Measurements from ENCODE around the gene CYSRT1. TPM values are rescaled to one million over a fixed set of nuclear protein-coding genes. Genes with fewer than 3 reads are reported as not detected.

The CYSRT1 gene
- total RNA-seq, 1 donor from 2014 or later: 0.59 TPM

DNA sequence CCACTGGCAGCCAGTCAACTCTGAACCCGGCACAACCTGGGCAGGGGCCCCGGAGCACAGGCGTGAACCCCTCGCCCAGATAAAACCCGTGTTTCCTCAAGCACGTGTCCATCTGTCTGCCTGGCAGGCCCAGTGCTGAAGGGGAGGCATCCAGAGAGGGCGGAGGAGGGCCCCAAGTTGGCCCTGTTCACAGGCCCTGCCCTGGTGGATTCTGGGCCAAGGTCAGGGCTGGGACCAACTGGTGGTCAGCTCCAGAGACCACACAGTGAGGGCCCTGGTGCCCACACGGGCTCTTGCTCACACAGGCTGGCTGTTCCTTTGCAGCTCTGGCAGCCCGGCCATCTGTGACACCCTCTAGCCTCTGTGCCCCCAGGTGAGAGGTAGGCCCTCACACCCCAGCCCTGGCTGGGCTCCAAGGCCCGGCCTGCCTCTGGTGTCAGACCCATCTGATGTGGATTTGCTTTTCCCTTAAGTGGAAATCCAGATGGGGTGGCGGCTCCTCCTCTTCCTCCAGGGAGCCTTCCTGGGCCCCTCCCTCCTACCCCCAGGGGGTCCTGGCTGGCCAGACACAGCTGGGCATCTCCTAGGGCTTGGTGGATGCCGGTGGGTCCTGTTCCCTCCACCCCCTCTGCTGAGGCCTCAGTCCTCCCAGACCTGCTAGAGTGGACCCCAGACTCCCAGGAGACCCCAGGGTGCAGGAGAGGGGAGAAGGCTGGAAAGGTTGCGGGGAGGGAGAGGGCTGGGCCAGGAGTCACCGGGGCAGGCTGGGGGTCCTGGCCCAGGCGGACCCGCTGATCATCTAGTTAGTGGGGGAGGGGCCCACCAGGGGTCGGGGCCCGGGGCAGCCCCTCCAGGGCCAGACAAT is 25.6 kb downstream of the CYSRT1 start:
- no peak for DNase-seq

DNA sequence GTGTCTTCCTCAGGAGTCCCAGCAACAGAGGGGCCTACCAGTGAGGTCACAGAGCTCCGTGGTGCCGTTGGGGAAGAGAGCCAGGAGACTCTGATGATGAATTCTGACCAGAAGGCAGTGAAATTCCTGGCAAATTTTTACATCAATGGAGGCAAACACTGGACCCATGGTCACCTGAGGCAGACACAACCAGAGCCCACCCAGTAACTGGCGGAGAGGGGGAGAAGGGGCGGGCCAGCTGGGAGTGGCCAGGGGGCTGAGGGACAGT is 26.2 kb downstream of the CYSRT1 start, which contains the start of gene STPG3:
Gene STPG3, plus strand, starts transcription at position 93 of the 268 bp plus-strand sequence. Its CDS starts 1 bp downstream, at position 94.
- Histone ChIP-seq H3K4me3 (no peak within 1 kb of the TSS), H3K36me3 (no peaks in the 10 kb centered on the region), H3K27me3 (ENCODE audit: low read depth) (no peaks in the 10 kb centered on the region), H3K27ac (no peak within 1 kb of the TSS), H3K4me1 (peaks cover 18% of the 10 kb centered on the region), H3K9me3 (no peaks in the 10 kb centered on the region)
- intact Hi-C loops (cut with DNase I): no loop called here
- DNase-seq (no peak), ATAC-seq (no peak)
- TF ChIP-seq, protein P1, sequence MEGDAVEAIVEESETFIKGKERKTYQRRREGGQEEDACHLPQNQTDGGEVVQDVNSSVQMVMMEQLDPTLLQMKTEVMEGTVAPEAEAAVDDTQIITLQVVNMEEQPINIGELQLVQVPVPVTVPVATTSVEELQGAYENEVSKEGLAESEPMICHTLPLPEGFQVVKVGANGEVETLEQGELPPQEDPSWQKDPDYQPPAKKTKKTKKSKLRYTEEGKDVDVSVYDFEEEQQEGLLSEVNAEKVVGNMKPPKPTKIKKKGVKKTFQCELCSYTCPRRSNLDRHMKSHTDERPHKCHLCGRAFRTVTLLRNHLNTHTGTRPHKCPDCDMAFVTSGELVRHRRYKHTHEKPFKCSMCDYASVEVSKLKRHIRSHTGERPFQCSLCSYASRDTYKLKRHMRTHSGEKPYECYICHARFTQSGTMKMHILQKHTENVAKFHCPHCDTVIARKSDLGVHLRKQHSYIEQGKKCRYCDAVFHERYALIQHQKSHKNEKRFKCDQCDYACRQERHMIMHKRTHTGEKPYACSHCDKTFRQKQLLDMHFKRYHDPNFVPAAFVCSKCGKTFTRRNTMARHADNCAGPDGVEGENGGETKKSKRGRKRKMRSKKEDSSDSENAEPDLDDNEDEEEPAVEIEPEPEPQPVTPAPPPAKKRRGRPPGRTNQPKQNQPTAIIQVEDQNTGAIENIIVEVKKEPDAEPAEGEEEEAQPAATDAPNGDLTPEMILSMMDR (IDR thresholded peaks at IDR 0.05): no peak

More for the DNA sequence above, 25.6 kb downstream of the CYSRT1 start:
- Histone ChIP-seq H3K27ac (no peak overlapping the region), H3K4me3 (no peak overlapping the region), H3K36me3 (no peaks in the 10 kb centered on the region), H3K9me3 (no peaks in the 10 kb centered on the region), H3K4me1 (peaks cover 14% of the 10 kb centered on the region), H3K27me3 (ENCODE audit: low read depth) (no peaks in the 10 kb centered on the region)
- no peak for ATAC-seq
- TF ChIP-seq, protein P1 (IDR thresholded peaks at IDR 0.05): no peak
- intact Hi-C loops (cut with DNase I): no loop called here

DNA sequence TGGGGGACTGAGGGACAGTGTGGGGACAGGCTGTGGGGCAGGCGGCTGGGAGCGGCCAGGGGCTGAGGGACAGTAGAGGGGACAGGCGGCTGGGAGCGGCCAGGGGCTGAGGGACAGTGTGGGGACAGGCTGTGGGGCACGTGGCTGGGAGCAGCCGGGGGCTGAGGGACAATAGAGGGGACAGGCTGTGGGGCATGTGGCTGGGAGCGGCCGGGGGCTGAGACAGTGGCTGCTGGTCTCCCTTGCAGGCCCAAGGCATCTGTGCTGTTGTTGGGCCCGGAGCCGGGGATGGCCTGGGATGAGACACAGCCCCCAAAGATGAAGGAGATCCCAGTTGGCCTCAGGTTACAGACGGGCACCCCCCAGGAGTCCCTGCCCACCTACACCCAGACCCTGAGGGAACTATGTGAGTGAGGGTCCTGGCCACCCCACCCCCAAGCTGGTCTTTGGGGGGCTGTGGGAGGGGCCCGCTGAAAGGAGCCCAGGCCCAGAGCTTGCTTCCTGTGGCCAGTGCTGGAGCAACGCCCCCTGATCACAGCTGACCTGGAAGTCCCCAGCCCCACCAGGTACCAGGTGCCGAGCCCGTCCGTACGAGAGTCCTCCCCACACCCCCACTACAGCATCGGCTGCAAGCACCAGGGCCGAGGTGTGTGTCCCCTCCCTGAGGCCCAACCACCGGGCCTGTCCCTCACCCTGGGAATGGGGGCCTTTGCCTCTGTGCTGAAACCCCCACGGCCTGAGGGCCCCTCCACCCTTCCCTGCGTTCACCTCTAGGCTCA is 26.7 kb downstream of the CYSRT1 start:
- H3K9me3 ChIP-seq: no peaks in the 10 kb centered on the region
- no peaks in the 10 kb centered on the region for H3K27me3 ChIP-seq (ENCODE audit: low read depth)
- ATAC-seq (no peak), DNase-seq (no peak)
- TF ChIP-seq, protein P1 (IDR thresholded peaks at IDR 0.05): no peak
- no peak overlapping the region for H3K27ac ChIP-seq
- H3K36me3 ChIP-seq: peaks cover 5% of the 10 kb centered on the region
- H3K4me1 ChIP-seq: peaks cover 24% of the 10 kb centered on the region
- intact Hi-C loops (cut with DNase I): no loop called here
- H3K4me3 ChIP-seq: no peak overlapping the region

DNA sequence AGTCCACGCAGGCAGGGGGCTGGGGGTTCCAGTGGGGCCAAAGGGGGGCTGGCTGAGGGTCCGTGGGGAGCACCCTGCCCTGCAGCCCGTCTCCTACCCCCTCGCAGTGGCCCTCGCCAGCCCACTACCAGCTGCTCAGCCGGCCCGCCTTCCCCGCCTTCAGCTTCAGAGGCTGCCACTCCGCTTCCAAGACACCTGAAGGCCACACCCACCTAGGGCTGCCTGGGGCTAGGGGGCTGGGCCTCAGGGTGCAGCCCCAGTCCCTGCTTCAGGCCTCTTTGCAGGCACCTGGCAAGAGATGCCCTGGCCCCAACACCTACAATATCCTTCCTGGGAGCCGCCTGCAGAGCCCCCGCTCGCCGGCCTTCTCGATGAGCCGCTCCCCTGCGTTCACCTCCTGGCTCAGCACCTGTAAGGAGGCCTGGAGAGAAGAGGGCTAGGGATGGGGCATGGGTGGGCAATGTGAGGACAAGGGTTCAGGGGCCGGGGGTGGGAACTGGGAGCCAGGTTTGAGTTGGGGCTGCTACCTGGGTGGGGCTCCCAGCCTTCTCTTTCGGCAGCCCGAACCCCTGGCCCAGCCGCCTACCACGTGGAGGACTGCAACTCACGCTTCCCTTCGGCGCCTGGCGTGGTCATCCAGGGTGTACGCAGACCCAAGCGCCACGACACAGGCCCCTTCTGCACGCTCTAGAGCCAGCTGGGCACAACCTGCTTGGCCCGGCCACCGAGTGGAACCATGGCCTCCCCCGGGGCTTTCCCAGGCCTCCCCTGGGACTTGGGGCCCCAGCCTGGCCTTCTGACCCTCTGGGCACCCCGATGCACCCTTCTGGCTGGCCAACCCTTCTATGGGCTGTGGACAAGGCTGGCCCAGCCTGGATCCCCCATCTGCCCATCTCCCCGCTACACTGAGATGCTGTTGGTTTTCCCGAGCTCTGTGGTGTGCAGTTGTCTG is 27.9 kb downstream of the CYSRT1 start:
- H3K4me1 ChIP-seq: peaks cover 23% of the 10 kb centered on the region
- TF ChIP-seq, protein P1 (IDR thresholded peaks at IDR 0.05): no peak
- ATAC-seq: no peak
- intact Hi-C loops (cut with DNase I): no loop called here
- no peaks in the 10 kb centered on the region for H3K9me3 ChIP-seq
- H3K36me3 ChIP-seq: peaks cover 10% of the 10 kb centered on the region
- no peak overlapping the region for H3K27ac ChIP-seq
- H3K27me3 ChIP-seq (ENCODE audit: low read depth): no peaks in the 10 kb centered on the region
- no peak overlapping the region for H3K4me3 ChIP-seq
- DNase-seq: no peak

Data from lower lobe of right lung (tissue), 2 donors.